Mucosa of descending colon (tissue), 3 donors: ENCODE results near the gene LCA5L. TPM values are rescaled to one million over a fixed set of nuclear protein-coding genes. Genes with fewer than 3 reads are reported as not detected.
A peak's percentile ranks its signal among the peaks of the same experiment; 100 is the strongest.

ENCODE experiments used
- ATAC-seq: fragments of 200-7000 bp; cut with Tn5 transposase; one replicate; pipeline ENCODE4 v1.9.1; 2020; ENCODE audit warnings: mild to moderate bottlenecking, moderate library complexity
- DNase-seq, 3 donors: peaks; one replicate each; pipeline ENCODE4 v3.0.0-alpha.2; 2020
- H3K36me3 ChIP-seq: fragments of 200-600 bp; one replicate; pipeline ENCODE4 v1.8.0; 2021; ENCODE audit warnings: low read depth, mild to moderate bottlenecking
- H3K4me1 ChIP-seq: fragments of 200-600 bp; one replicate; pipeline ENCODE4 v1.8.0; 2021; ENCODE audit warnings: low read depth, mild to moderate bottlenecking
- H3K4me3 ChIP-seq: fragments of 200-600 bp; one replicate; pipeline ENCODE4 v1.8.0; 2021; ENCODE audit warnings: mild to moderate bottlenecking
- H3K9me3 ChIP-seq: fragments of 200-600 bp; one replicate; pipeline ENCODE4 v1.8.0; 2021; ENCODE audit warnings: mild to moderate bottlenecking
- CTCF ChIP-seq: fragments of 200-600 bp; IDR thresholded peaks from one replicate; pipeline ENCODE4 v1.8.0; 2022; ENCODE audit warnings: antibody characterized with exemption, mild to moderate bottlenecking
- intact Hi-C, 2 donors: fragments of 100-400 bp; cut with DNase I in 1 of 2; cut with micrococcal nuclease in 1 of 2; formaldehyde crosslinking; loops; one replicate each; pipeline versions ENCODE4 v1.11.0 to v1.11.1; 2022; cut with DNase I, micrococcal nuclease
- total RNA-seq, 3 donors: library from RNA; stranded (reverse); fragmentation: NEBNext Ultra II Directional in 2 of 3; extraction: Animal tissue kit (Norgen Biotek cat#: 25700) in 2 of 3; gene quantifications; one replicate each; pipeline versions ENCODE4 v1.2.1 to v1.2.4, GENCODE V29; 2021 to 2023
- donor health status: DM: no; HTN: no; CAD: no; lungs with moderate emphysema.
- donor health status: DM: no; HTN: no; CAD: no.
- donor health status: DM: no; HTN: yes; CAD: no.

LCA5L gene
- total RNA-seq, 3 donors from 2014 or later = 0.81 to 1.6 (median 1.6) TPM

- no peak for DNase-seq
- no peak for TF ChIP-seq CTCF
- Histone ChIP-seq H3K4me3 (no peak within 1 kb of the TSS), H3K36me3 (no peaks in the 10 kb centered on the region), H3K4me1 (no peaks in the 10 kb centered on the region), H3K9me3 (no peaks in the 10 kb centered on the region)
- intact Hi-C loops = no loop called here
- peak; percentile 62 for ATAC-seq
Observed at GRCh38 chr21:39451332-39452206, 6.0 kb upstream of the LCA5L start, which contains the start of gene SH3BGR. Gene SH3BGR (plus strand): TSS chr21:39451970. CDS start chr21:39452097, 127 bp downstream.

- no peaks in the 10 kb centered on the region for H3K9me3 ChIP-seq
- no peak for TF ChIP-seq CTCF
- ATAC-seq = no peak
- H3K4me3 ChIP-seq = no peak overlapping the region
- H3K4me1 ChIP-seq = peaks cover 6% of the 10 kb centered on the region
- DNase-seq = no peak
- intact Hi-C loops = no loop called here
- H3K36me3 ChIP-seq = no peaks in the 10 kb centered on the region
Observed at GRCh38 chr21:39447264-39447663, 1.7 kb upstream of the LCA5L start.

GRCh38 chr21:39444421-39445180 lies 977 bp downstream of the LCA5L start:
- Histone ChIP-seq H3K4me3 (no peak overlapping the region), H3K4me1 (peaks cover 6% of the 10 kb centered on the region), H3K9me3 (no peaks in the 10 kb centered on the region), H3K36me3 (no peaks in the 10 kb centered on the region)
- intact Hi-C loops = no loop called here
- TF ChIP-seq CTCF = no peak
- ATAC-seq (no peak), DNase-seq (peak in 1 of 3 donors; percentile 17)

- peaks cover 6% of the 10 kb centered on the region for H3K4me1 ChIP-seq
- TF ChIP-seq CTCF = peak; percentile 71
- no peaks in the 10 kb centered on the region for H3K9me3 ChIP-seq
- H3K36me3 ChIP-seq = no peaks in the 10 kb centered on the region
- intact Hi-C loops = no loop called here
- no peak overlapping the region for H3K4me3 ChIP-seq
- DNase-seq (peak in 1 of 3 donors; percentile 38), ATAC-seq (peak; percentile 21)
Observed at GRCh38 chr21:39441502-39442475, 3.8 kb downstream of the LCA5L start.

GRCh38 chr21:39439232-39439631 lies 6.3 kb downstream of the LCA5L start:
- DNase-seq (no peak), ATAC-seq (no peak)
- intact Hi-C loops = no loop called here
- Histone ChIP-seq H3K4me3 (no peak overlapping the region), H3K36me3 (no peaks in the 10 kb centered on the region), H3K9me3 (no peaks in the 10 kb centered on the region), H3K4me1 (peaks cover under 1% of the 10 kb centered on the region)
- no peak for TF ChIP-seq CTCF
